Measurements from ENCODE around the gene GNAL.
A peak's percentile ranks its signal among the peaks of the same experiment; 100 is the strongest.

GNAL gene

GRCh38 chr18:11872479-11873136, 183.5 kb downstream of the GNAL start:
- no peak overlapping the region for H3K4me3 ChIP-seq
- no peaks in the 10 kb centered on the region for H3K27me3 ChIP-seq
- H3K36me3 ChIP-seq, result peaks cover 6 to 38% (median 25%) of the 10 kb centered on the region in 3 donors
- peak in 1 of 2 donors; percentile 56 for DNase-seq
- H3K4me1 ChIP-seq, result no peaks in the 10 kb centered on the region
- TF ChIP-seq CTCF (IDR thresholded peaks at IDR 0.05), result peak in 1 of 2 experiments; percentile 24
- intact Hi-C loops (cut with DNase I; ENCODE audit: low total_unique reads), result loop anchor here (10.0 kb wide), 1 partner anchor 138 kb away; no protein-coding TSS in a partner anchor
- no peak overlapping the region for H3K27ac ChIP-seq
- no peaks in the 10 kb centered on the region for H3K9me3 ChIP-seq

- intact Hi-C loops (cut with DNase I; ENCODE audit: low total_unique reads), result loop anchor here (10.0 kb wide), 1 partner anchor 139 kb away; no protein-coding TSS in a partner anchor
- H3K27ac ChIP-seq, result no peak overlapping the region
- peak in 1 of 2 donors; percentile 62 for DNase-seq
- no peak overlapping the region for H3K4me3 ChIP-seq
- peaks cover 6 to 38% (median 36%) of the 10 kb centered on the region in 3 donors for H3K36me3 ChIP-seq
- H3K4me1 ChIP-seq, result no peaks in the 10 kb centered on the region
- H3K9me3 ChIP-seq, result no peaks in the 10 kb centered on the region
- H3K27me3 ChIP-seq, result no peaks in the 10 kb centered on the region
- no peak for TF ChIP-seq CTCF (IDR thresholded peaks at IDR 0.05)
These were observed 184.7 kb downstream of the GNAL start for GRCh38 chr18:11873670-11874340.

- Histone ChIP-seq H3K27ac (no peak overlapping the region), H3K27me3 (no peaks in the 10 kb centered on the region), H3K4me3 (no peak overlapping the region), H3K36me3 (peaks cover 0 to 39% (median 33%) of the 10 kb centered on the region in 3 donors), H3K9me3 (no peaks in the 10 kb centered on the region), H3K4me1 (no peaks in the 10 kb centered on the region)
- intact Hi-C loops (cut with DNase I; ENCODE audit: low total_unique reads), result loop anchor here (10.0 kb wide), 1 partner anchor 140 kb away; no protein-coding TSS in a partner anchor
- no peak for TF ChIP-seq CTCF (IDR thresholded peaks at IDR 0.05)
- DNase-seq, result peak in 1 of 2 donors; percentile 29
These were observed 185.6 kb downstream of the GNAL start for GRCh38 chr18:11874676-11875075.

- peak in 1 of 2 donors; percentile 39 for DNase-seq
These were observed 188.6 kb downstream of the GNAL start for GRCh38 chr18:11877497-11878135.

More at GRCh38 chr18:11877497-11878135, 188.6 kb downstream of the GNAL start:
- no peaks in the 10 kb centered on the region for H3K9me3 ChIP-seq
- H3K4me3 ChIP-seq, result no peak overlapping the region
- H3K27ac ChIP-seq, result no peak overlapping the region
- intact Hi-C loops (cut with DNase I; ENCODE audit: low total_unique reads), result loop anchor here (10.0 kb wide), 1 partner anchor 143 kb away; no protein-coding TSS in a partner anchor
- TF ChIP-seq CTCF (IDR thresholded peaks at IDR 0.05), result no peak
- H3K4me1 ChIP-seq, result no peaks in the 10 kb centered on the region
- no peaks in the 10 kb centered on the region for H3K27me3 ChIP-seq
- peaks cover 0 to 62% (median 33%) of the 10 kb centered on the region in 3 donors for H3K36me3 ChIP-seq
